HUES48 (cell line): ENCODE data around the gene DUS1L.

Experiments used
- H3K27ac ChIP-seq: one replicate; pipeline ENCODE4 v1.7.0; 2013; ENCODE audit warnings: low read depth, low read length, inconsistent platforms
- H3K27me3 ChIP-seq: 2 replicates; pipeline ENCODE4 v1.6.1; 2013; ENCODE audit warnings: mild to moderate bottlenecking, low read length; ENCODE audit not compliant: control insufficient read depth, insufficient read depth
- H3K36me3 ChIP-seq: 2 replicates; pipeline ENCODE4 v1.6.1; 2013; ENCODE audit warnings: low read length; ENCODE audit not compliant: control insufficient read depth, insufficient read depth
- H3K4me1 ChIP-seq: 2 replicates; pipeline ENCODE4 v1.6.1; 2013; ENCODE audit warnings: mild to moderate bottlenecking, low read length; ENCODE audit not compliant: control insufficient read depth, insufficient read depth
- H3K4me3 ChIP-seq: 2 replicates; pipeline ENCODE4 v1.5.1; 2013; ENCODE audit warnings: mild to moderate bottlenecking, low read depth, low read length
- H3K9ac ChIP-seq: 2 replicates; pipeline ENCODE4 v1.6.1; 2013; ENCODE audit warnings: mild to moderate bottlenecking, low read depth, low read length, moderate library complexity
- H3K9me3 ChIP-seq: 2 replicates; pipeline ENCODE4 v1.6.1; 2013; ENCODE audit warnings: low read length; ENCODE audit not compliant: control insufficient read depth, insufficient read depth

The DUS1L gene

DNA sequence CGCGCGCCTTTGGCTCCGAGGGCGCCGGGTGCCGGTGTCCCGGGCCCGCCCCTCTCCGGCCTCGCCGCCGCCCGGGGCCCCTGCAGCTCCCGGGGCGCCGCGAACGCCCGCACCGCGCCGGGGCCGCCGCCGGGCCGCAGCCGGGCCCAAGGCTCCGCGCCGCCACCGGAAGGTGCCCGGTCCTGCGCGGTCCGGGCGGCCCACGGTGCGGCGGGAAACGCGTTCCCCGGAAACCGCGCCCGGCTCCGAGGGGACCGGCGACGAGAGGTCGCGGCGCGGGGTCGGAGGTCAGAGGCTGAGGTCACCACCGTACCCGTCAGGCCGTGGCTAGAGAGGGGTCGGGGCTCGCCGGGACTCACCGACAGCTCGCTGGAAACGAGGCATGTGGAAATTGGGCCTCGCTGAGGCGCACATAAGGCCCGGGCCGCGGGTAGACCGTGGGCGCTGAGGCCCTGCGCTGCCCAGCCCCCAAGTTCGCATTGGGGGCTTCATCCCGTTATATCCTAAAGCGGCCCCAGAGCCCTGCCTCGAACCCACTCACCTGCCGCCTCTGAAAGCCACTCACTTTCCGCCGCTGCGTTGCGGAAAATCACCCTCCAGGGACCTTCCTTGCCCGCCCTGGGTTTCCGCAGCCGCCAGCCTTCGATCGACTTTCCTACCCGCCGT, at the start of gene DUS1L:
Gene DUS1L (minus strand): TSS at position 167 of the 666 bp plus-strand sequence. CDS start 745 bp downstream, outside the sequence.
- peak within 1 kb of the TSS; percentile 66 for H3K9ac ChIP-seq
- no peak within 1 kb of the TSS for H3K27ac ChIP-seq
- peaks cover 36% of the 10 kb centered on the region for H3K36me3 ChIP-seq
- H3K9me3 ChIP-seq = no peaks in the 10 kb centered on the region
- peak within 1 kb of the TSS; percentile 69 for H3K4me3 ChIP-seq
- H3K4me1 ChIP-seq = no peaks in the 10 kb centered on the region
- H3K27me3 ChIP-seq = no peaks in the 10 kb centered on the region

DNA sequence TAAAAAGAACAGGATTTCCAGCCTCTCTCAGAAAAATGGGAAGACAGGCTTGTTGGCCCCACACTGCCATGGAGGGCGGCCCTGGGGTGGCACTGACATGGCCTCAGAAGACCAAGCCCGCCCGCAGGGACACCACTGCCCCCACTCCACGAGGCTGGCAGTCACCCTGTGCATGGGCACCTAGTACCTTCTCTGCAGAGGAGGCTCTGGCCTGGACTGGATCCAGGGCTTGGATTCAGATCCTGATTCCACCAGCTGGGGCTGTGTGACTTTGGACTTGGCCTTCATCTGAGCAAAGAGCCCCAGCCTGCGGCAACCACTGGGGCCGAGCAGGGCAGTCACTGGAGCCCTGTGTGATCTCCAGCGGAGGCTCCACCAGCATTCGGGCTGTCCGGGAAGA, 49.3 kb upstream of the DUS1L start:
- H3K9me3 ChIP-seq = no peaks in the 10 kb centered on the region
- H3K9ac ChIP-seq = no peak overlapping the region
- no peak overlapping the region for H3K27ac ChIP-seq
- H3K4me3 ChIP-seq = no peak overlapping the region
- H3K27me3 ChIP-seq = no peaks in the 10 kb centered on the region
- no peaks in the 10 kb centered on the region for H3K36me3 ChIP-seq
- no peaks in the 10 kb centered on the region for H3K4me1 ChIP-seq

DNA sequence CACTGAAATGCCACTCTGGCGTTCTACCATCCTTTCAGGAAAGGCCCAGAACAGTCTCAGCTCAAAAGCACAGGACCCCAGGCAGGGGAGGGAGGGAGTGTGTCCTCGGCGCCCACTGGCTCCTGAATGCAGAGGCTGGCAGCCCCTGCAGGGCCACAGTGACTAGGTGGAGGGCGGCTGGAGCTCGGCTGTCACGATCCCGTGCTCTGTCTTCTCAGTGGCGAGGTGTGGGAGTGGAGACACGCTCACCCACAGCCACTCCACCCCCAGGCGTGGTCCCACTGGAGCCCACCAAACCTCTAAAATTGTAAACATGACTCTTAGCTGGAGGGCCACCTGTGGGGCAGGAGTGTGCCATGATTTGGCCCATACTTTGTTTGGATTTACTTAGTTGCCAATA, 48.8 kb upstream of the DUS1L start:
- Histone ChIP-seq H3K27me3 (no peaks in the 10 kb centered on the region), H3K4me3 (no peak overlapping the region), H3K9ac (no peak overlapping the region), H3K36me3 (no peaks in the 10 kb centered on the region), H3K9me3 (no peaks in the 10 kb centered on the region), H3K27ac (no peak overlapping the region), H3K4me1 (no peaks in the 10 kb centered on the region)

DNA sequence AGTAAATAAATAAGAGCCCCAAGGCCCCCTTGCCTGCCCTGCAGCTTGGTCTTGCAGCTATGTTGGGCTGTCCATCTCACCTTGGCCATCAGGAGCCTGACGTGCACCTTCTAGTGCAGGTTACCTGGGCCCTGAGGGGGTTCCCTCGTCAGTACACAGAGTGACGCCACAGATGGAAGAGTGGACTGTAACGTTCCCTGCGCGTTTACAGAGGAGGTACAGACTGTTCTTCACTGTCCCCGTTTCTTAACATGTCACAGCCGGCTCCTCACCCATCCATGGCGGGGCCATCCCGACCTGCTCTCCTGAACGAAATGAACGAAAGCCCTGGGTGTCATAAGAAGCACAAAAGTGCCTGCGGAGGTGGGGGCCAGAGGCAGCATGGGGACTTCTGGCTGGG, 48.3 kb upstream of the DUS1L start:
- Histone ChIP-seq H3K4me3 (no peak overlapping the region), H3K27ac (no peak overlapping the region), H3K9me3 (no peaks in the 10 kb centered on the region), H3K36me3 (no peaks in the 10 kb centered on the region), H3K27me3 (no peaks in the 10 kb centered on the region), H3K9ac (no peak overlapping the region), H3K4me1 (no peaks in the 10 kb centered on the region)

DNA sequence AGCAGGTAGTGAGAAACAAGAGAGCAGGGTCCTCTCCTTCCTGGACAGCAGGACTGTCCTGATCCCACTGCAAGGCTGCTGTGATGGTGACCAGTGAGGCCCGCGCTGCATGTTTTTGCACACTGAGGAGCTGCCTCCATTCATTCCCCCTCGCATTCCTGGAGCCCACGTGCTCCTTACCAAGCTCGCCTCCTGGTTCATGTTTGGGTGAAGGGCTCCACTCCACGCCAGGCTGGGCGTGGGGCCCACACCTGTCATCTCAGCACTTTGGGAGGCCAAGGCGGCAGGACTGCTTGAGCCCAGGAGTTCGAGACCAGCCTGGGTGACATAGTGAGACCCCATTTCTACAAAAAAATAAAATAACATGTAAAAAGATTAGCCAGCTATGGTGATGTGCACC, 47.8 kb upstream of the DUS1L start:
- Histone ChIP-seq H3K4me3 (no peak overlapping the region), H3K27ac (no peak overlapping the region), H3K9ac (no peak overlapping the region), H3K4me1 (no peaks in the 10 kb centered on the region), H3K27me3 (no peaks in the 10 kb centered on the region), H3K9me3 (no peaks in the 10 kb centered on the region), H3K36me3 (no peaks in the 10 kb centered on the region)

DNA sequence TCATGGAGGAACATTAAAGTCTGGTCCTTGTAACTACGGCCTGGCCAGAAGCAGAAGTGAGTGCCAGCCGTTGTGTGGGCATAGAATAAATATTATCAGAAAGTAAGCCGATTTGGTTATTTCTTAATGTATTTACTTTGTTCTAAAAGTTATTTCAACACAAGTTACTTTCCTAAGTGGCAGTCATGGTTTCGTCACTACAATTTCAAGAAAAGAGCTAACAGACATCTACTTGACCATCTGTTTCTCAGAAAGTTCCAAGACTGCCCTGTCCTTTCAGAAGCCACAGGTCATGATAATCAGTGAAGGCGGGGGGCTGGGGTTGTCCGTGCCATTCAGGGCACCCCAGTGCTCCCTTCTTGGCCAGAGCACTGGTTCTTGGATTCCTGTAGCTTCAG, 47.3 kb upstream of the DUS1L start:
- Histone ChIP-seq H3K27me3 (no peaks in the 10 kb centered on the region), H3K9me3 (no peaks in the 10 kb centered on the region), H3K4me3 (no peak overlapping the region), H3K36me3 (no peaks in the 10 kb centered on the region), H3K9ac (no peak overlapping the region), H3K27ac (no peak overlapping the region), H3K4me1 (no peaks in the 10 kb centered on the region)

DNA sequence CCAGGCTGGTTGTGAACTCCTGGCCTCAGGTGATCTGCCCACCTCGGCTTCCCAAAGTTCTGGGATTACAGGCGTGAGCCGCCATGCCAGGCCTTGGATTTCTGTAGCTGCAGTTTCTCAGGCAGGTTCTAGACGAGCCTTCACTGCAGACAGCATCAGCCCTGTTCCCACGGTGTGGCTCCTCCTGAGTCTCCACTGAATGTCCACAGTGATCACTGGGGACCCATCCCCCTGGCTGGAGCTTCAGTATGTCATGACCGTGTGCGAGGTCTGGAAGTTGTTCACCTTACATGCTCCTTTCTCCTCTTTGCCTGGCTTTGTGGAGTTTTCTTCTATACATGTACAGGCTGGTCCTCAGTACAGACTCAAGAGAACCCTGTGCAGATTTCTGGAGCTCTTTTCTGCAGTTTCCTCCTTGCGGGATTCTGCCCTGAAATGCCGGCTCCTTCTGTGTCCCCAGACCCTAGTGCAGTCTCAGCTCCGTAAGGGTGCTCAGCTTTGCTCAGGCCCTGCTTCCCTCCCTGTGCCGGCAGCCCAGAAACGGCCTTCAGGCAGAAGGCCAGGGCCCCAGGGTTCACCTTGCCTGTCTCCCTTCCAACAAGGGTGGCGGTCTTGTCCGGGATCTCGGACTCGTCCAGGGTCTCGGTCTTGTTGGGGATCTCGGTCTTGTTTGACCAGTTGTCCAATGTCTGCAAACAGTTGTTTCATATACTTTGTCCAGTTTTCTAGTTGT, 46.7 kb upstream of the DUS1L start:
- Histone ChIP-seq H3K4me1 (no peaks in the 10 kb centered on the region), H3K9me3 (no peaks in the 10 kb centered on the region), H3K27me3 (no peaks in the 10 kb centered on the region), H3K27ac (no peak overlapping the region), H3K9ac (no peak overlapping the region), H3K36me3 (no peaks in the 10 kb centered on the region), H3K4me3 (no peak overlapping the region)

DNA sequence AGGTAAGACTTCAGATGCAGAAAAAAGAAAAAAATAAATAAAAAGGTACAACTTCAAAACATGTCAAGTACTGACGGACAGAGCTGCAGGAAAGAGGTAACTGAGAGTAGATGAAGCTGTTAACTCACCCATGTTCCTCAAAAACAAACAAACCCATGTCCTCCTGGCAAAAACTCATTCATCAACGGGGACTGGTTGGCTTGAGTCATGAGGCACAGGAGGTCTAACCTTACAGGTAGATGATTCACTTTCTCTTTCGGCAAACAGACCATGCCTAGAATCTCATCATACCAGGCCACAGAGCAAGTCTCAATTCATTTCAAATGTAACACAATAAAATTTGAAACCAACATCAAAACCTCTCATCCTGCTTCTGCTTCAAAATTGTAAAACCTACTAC, 44.7 kb upstream of the DUS1L start:
- no peaks in the 10 kb centered on the region for H3K27me3 ChIP-seq
- H3K4me3 ChIP-seq = no peak overlapping the region
- no peak overlapping the region for H3K27ac ChIP-seq
- H3K9ac ChIP-seq = no peak overlapping the region
- no peaks in the 10 kb centered on the region for H3K36me3 ChIP-seq
- no peaks in the 10 kb centered on the region for H3K9me3 ChIP-seq
- H3K4me1 ChIP-seq = peaks cover 10% of the 10 kb centered on the region; the same call in 1 of the 2 replicates

DNA sequence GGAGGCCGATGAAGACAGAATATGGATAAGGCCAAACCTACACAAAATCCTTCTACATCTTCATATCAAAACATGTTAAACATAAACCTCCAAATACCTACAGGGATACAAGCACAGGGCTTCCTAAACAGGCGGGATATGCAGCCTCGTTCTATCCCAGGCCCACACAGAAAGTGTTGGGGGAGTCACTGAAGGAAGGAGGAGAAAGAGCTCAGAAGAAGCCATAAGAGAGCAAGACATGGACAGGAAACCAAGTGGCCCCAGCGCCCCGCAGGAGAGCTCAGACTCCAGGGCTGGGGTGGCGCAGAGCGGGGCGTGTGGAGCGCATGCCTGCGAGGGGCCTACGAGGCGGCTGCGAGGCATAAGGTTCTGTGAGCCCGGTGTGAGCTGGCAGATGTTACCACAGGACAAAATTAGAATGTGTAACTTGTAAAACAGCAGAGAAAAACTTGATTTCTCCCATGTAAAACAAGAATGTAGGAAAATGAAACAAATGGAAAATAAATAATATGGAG, 43.4 kb upstream of the DUS1L start:
- Histone ChIP-seq H3K9ac (no peak overlapping the region), H3K27me3 (no peaks in the 10 kb centered on the region), H3K4me1 (peaks cover 14% of the 10 kb centered on the region; the same call in 1 of the 2 replicates), H3K36me3 (no peaks in the 10 kb centered on the region), H3K4me3 (no peak overlapping the region), H3K9me3 (no peaks in the 10 kb centered on the region), H3K27ac (no peak overlapping the region)

DNA sequence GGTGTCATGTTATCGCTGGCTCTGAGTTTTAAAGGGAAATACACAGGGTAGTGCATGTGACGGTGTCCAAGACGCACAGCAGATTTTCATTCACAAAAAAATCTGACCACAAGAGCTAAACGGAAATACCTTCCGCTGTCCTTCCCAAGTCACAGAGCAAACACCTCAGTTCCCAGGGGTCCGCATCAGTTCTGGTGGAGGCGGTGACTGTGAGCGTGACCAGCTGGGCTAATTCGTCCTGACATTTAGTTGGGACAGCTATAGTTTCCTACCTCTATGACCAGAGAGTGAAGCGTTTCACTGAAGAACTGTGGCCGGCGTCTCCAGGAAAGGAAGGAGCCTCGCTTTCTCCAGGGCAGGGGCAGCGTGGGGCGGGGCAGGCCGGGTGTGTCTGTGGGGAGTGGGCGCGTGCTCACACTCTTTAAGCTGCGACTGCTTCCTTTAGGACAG, 42.9 kb upstream of the DUS1L start:
- Histone ChIP-seq H3K9me3 (no peaks in the 10 kb centered on the region), H3K27ac (no peak overlapping the region), H3K27me3 (no peaks in the 10 kb centered on the region), H3K36me3 (no peaks in the 10 kb centered on the region), H3K4me3 (no peak overlapping the region), H3K4me1 (peaks cover 19% of the 10 kb centered on the region), H3K9ac (no peak overlapping the region)

DNA sequence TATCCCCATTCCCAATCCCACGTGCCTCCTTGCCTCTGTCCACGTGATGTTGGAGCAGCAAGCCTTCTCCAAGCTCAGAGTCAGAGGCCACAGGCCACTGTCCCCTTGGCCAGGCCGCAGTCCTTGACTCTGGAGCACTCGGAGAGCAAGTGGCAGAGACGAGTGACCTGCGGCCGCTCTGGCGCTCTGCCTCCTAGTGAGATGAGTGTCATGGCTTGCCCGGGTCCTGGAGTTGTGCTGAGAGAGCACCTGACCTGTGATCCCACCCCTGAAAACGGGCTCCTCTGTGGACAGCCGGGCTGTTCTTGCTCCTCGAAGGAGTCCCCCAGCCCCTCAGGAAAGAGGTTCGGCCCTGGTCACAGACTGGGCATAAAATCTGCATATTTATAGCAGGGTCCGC, 42.4 kb upstream of the DUS1L start:
- Histone ChIP-seq H3K4me3 (no peak overlapping the region), H3K27me3 (no peaks in the 10 kb centered on the region), H3K27ac (no peak overlapping the region), H3K36me3 (no peaks in the 10 kb centered on the region), H3K4me1 (peaks cover 23% of the 10 kb centered on the region), H3K9me3 (no peaks in the 10 kb centered on the region), H3K9ac (no peak overlapping the region)
